Esophagus muscularis mucosa (tissue), 3 donors: Measurements from ENCODE around the gene ESR2.

Experiments used
- CTCF ChIP-seq, 3 experiments: fragments of 200-600 bp in 2 of 3; fragments of 450-650 bp in 1 of 3; sonication (generic) in 2 of 3; IDR thresholded peaks; one replicate each; pipeline ENCODE4 v1.5.1; 2017 to 2019; ENCODE audit warnings: antibody characterized with exemption in 3 of 3, mild to moderate bottlenecking in 2 of 3, moderate library complexity in 1 of 3
- POLR2A ChIP-seq: fragments of 450-650 bp; IDR thresholded peaks from one replicate; pipeline ENCODE4 v1.6.1; 2017; ENCODE audit warnings: antibody characterized with exemption, moderate library complexity, mild to moderate bottlenecking, low read depth

- no peak for TF ChIP-seq CTCF (IDR thresholded peaks at IDR 0.05)
- no peak for TF ChIP-seq POLR2A
Measured at GRCh38 chr14:64220466-64220865, 73.7 kb downstream of the ESR2 start.
